GM12878 (cell line): Measurements from ENCODE around the gene PHLPP1. TPM values are rescaled to one million over a fixed set of nuclear protein-coding genes. Genes with fewer than 3 reads are reported as not detected.

Source experiments
- CUX1 ChIP-seq: IDR thresholded peaks from 2 replicates; pipeline ENCODE4 v1.6.1; 2012; ENCODE audit warnings: improper control_type of control experiment, low read depth, low read length; ENCODE audit not compliant: insufficient replicate concordance
- EZH2 ChIP-seq: IDR thresholded peaks from 2 replicates; pipeline ENCODE4 v1.6.1; 2012; ENCODE audit warnings: low read depth, mild to moderate bottlenecking, control low read depth, inconsistent platforms, low read length, borderline replicate concordance; ENCODE audit not compliant: control insufficient read depth
- GATAD2B ChIP-seq: fragments of 450-650 bp; conservative IDR thresholded peaks from 2 replicates; pipeline ENCODE4 v1.6.1; 2017; ENCODE audit warnings: low read depth, mild to moderate bottlenecking, moderate library complexity
- JUNB ChIP-seq: IDR thresholded peaks from 2 replicates; pipeline ENCODE4 v1.6.1; 2016; ENCODE audit warnings: antibody characterized with exemption, mild to moderate bottlenecking
- JUND ChIP-seq: IDR thresholded peaks from 2 replicates; pipeline ENCODE4 v1.6.1; 2012; ENCODE audit warnings: low read depth, mild to moderate bottlenecking, low read length, improper control_type of control experiment, moderate library complexity
- SIN3A ChIP-seq: IDR thresholded peaks from 2 replicates; pipeline ENCODE4 v1.6.1; 2012; ENCODE audit warnings: low read depth, low read length, improper control_type of control experiment
- ZBED1 ChIP-seq: IDR thresholded peaks from 2 replicates; pipeline ENCODE4 v1.6.1; 2016; ENCODE audit warnings: borderline replicate concordance
- ZNF24 ChIP-seq: fragments of 450-650 bp; IDR thresholded peaks from 2 replicates; pipeline ENCODE4 v1.6.1; 2017; ENCODE audit warnings: antibody characterized with exemption, mild to moderate bottlenecking
- polyA plus RNA-seq, 11 experiments: library from polyadenylated mRNA; depleted of rRNA in 4 of 11; unstranded in 6 of 11; stranded (reverse) in 5 of 11; fragments of >200 nt; fragmentation: Nextera tagmentation in 4 of 11; fragmentation: Illumina TruSeq in 1 of 11; extraction: Ambion mirVana in 4 of 11; extraction: Trizol in 1 of 11; gene quantifications; 1 replicate in 1 of 11; 2 replicates in 10 of 11; pipeline versions ENCODE4 v1.2.1 to v1.2.3, GENCODE V29; 2011 to 2016; ENCODE audit warnings: inconsistent platforms in 2 of 11, missing spikeins in 2 of 11, low read depth in 1 of 11
- total RNA-seq, 4 experiments: library from RNA; depleted of rRNA in 3 of 4; stranded (reverse); fragments of >200 nt in 3 of 4; fragmentation: Illumina TruSeq in 1 of 4; extraction: Trizol in 1 of 4; gene quantifications; 2 replicates each; pipeline versions ENCODE4 v1.2.1 to v1.2.3, GENCODE V29; 2013 to 2021
- TF ChIP-seq, protein P1 (sequence below): fragments of 450-650 bp; IDR thresholded peaks from 2 replicates; pipeline ENCODE4 v1.6.1; 2017; ENCODE audit warnings: mild to moderate bottlenecking, moderate library complexity
- TF ChIP-seq, protein P2 (sequence below): IDR thresholded peaks from 2 replicates; pipeline ENCODE4 v1.6.1; 2012; ENCODE audit warnings: mild to moderate bottlenecking, low read depth, low read length

Gene PHLPP1
- total and polyA plus RNA-seq, 10 of the 15 experiments (the other 5 are each of a cell fraction or from before 2014, with no cell fraction given), result 0.42 to 7.0 (median 1.9) TPM

GRCh38 chr18:62810682-62811081 is 95.3 kb downstream of the PHLPP1 start (continued):
- TF ChIP-seq, protein P1, sequence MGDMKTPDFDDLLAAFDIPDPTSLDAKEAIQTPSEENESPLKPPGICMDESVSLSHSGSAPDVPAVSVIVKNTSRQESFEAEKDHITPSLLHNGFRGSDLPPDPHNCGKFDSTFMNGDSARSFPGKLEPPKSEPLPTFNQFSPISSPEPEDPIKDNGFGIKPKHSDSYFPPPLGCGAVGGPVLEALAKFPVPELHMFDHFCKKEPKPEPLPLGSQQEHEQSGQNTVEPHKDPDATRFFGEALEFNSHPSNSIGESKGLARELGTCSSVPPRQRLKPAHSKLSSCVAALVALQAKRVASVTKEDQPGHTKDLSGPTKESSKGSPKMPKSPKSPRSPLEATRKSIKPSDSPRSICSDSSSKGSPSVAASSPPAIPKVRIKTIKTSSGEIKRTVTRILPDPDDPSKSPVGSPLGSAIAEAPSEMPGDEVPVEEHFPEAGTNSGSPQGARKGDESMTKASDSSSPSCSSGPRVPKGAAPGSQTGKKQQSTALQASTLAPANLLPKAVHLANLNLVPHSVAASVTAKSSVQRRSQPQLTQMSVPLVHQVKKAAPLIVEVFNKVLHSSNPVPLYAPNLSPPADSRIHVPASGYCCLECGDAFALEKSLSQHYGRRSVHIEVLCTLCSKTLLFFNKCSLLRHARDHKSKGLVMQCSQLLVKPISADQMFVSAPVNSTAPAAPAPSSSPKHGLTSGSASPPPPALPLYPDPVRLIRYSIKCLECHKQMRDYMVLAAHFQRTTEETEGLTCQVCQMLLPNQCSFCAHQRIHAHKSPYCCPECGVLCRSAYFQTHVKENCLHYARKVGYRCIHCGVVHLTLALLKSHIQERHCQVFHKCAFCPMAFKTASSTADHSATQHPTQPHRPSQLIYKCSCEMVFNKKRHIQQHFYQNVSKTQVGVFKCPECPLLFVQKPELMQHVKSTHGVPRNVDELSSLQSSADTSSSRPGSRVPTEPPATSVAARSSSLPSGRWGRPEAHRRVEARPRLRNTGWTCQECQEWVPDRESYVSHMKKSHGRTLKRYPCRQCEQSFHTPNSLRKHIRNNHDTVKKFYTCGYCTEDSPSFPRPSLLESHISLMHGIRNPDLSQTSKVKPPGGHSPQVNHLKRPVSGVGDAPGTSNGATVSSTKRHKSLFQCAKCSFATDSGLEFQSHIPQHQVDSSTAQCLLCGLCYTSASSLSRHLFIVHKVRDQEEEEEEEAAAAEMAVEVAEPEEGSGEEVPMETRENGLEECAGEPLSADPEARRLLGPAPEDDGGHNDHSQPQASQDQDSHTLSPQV, result no peak
- TF ChIP-seq JUNB (no peak), ZNF24 (no peak), SIN3A (no peak), ZBED1 (no peak), JUND (no peak), EZH2 (no peak), CUX1 (no peak), GATAD2B (no peak)
- TF ChIP-seq, protein P2, sequence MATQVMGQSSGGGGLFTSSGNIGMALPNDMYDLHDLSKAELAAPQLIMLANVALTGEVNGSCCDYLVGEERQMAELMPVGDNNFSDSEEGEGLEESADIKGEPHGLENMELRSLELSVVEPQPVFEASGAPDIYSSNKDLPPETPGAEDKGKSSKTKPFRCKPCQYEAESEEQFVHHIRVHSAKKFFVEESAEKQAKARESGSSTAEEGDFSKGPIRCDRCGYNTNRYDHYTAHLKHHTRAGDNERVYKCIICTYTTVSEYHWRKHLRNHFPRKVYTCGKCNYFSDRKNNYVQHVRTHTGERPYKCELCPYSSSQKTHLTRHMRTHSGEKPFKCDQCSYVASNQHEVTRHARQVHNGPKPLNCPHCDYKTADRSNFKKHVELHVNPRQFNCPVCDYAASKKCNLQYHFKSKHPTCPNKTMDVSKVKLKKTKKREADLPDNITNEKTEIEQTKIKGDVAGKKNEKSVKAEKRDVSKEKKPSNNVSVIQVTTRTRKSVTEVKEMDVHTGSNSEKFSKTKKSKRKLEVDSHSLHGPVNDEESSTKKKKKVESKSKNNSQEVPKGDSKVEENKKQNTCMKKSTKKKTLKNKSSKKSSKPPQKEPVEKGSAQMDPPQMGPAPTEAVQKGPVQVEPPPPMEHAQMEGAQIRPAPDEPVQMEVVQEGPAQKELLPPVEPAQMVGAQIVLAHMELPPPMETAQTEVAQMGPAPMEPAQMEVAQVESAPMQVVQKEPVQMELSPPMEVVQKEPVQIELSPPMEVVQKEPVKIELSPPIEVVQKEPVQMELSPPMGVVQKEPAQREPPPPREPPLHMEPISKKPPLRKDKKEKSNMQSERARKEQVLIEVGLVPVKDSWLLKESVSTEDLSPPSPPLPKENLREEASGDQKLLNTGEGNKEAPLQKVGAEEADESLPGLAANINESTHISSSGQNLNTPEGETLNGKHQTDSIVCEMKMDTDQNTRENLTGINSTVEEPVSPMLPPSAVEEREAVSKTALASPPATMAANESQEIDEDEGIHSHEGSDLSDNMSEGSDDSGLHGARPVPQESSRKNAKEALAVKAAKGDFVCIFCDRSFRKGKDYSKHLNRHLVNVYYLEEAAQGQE, result no peak
